ENCODE results near the gene CHST2. TPM values are rescaled to one million over a fixed set of nuclear protein-coding genes. Genes with fewer than 3 reads are reported as not detected.

Gene CHST2
- total and polyA plus RNA-seq, 4 donors: 0.11 to 48.7 (median 0.93) TPM

DNA sequence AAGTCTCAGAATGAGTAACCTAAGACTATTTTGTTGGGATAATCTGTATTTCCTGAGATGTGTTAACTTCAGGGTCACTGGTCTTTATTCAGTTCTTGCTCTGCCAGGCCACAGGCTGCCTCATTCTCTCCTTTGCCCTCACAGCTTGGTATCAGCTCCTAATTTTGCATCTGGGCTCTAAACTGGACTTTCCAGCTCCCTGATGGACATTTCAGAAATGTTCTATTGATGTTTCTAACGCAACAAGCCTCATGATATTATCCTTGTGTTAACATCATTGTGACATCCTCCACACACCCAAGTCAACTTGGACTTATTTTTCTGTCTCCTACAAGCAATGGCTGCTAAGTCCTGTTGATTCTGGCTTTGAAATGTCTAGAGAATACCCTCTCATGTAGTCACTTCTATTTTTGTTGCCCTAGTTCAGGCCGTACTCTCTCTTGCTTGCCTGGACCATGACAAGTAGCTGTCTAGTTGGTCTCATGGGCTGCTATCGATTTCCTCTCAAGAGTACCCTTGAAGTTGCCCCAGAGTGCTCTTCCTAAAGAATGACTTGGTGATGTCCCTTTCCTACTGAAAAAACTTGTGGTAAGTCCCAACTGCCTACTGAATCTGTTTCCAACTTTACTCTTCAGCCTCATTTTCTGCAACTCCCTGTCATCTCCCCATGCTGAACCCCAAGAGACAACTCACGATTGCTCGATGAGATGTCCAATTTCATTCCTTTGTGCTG lies 52.7 kb downstream of the CHST2 start:
- H3K4me1 ChIP-seq (ENCODE audit: control insufficient read depth in 4 of 4, insufficient read depth in 4 of 4, low read length in 3 of 4): no peaks in the 10 kb centered on the region
- 87% methylated on average over 5 of the region's 5 CpGs for WGBS
- TF ChIP-seq JUND (IDR thresholded peaks at IDR 0.05) (no peak), RAD21 (IDR thresholded peaks at IDR 0.05) (no peak), YY1 (IDR thresholded peaks at IDR 0.05) (no peak), TAF1 (conservative IDR thresholded peaks at IDR 0.05) (no peak), SP1 (IDR thresholded peaks at IDR 0.05) (no peak), FOXA1 (IDR thresholded peaks at IDR 0.05) (no peak), NR2F2 (IDR thresholded peaks at IDR 0.05) (no peak), EGR1 (IDR thresholded peaks at IDR 0.05; ENCODE audit: low read depth in 2 of 2) (no peak), GABPA (IDR thresholded peaks at IDR 0.05 in 1 of 2, conservative IDR thresholded peaks at IDR 0.05 in 1 of 2) (no peak), HNF4G (IDR thresholded peaks at IDR 0.05) (no peak), RXRA (IDR thresholded peaks at IDR 0.05) (no peak), FOXA2 (IDR thresholded peaks at IDR 0.05) (no peak), HNF4A (conservative IDR thresholded peaks at IDR 0.05) (no peak)
- TF ChIP-seq, protein P1, sequence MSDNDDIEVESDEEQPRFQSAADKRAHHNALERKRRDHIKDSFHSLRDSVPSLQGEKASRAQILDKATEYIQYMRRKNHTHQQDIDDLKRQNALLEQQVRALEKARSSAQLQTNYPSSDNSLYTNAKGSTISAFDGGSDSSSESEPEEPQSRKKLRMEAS (IDR thresholded peaks at IDR 0.05): no peak
- TF ChIP-seq, protein P2, sequence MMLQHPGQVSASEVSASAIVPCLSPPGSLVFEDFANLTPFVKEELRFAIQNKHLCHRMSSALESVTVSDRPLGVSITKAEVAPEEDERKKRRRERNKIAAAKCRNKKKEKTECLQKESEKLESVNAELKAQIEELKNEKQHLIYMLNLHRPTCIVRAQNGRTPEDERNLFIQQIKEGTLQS (IDR thresholded peaks at IDR 0.05): no peak
- TF ChIP-seq, protein P3, sequence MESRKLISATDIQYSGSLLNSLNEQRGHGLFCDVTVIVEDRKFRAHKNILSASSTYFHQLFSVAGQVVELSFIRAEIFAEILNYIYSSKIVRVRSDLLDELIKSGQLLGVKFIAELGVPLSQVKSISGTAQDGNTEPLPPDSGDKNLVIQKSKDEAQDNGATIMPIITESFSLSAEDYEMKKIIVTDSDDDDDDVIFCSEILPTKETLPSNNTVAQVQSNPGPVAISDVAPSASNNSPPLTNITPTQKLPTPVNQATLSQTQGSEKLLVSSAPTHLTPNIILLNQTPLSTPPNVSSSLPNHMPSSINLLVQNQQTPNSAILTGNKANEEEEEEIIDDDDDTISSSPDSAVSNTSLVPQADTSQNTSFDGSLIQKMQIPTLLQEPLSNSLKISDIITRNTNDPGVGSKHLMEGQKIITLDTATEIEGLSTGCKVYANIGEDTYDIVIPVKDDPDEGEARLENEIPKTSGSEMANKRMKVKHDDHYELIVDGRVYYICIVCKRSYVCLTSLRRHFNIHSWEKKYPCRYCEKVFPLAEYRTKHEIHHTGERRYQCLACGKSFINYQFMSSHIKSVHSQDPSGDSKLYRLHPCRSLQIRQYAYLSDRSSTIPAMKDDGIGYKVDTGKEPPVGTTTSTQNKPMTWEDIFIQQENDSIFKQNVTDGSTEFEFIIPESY (IDR thresholded peaks at IDR 0.05): no peak
- TF ChIP-seq, protein P4, sequence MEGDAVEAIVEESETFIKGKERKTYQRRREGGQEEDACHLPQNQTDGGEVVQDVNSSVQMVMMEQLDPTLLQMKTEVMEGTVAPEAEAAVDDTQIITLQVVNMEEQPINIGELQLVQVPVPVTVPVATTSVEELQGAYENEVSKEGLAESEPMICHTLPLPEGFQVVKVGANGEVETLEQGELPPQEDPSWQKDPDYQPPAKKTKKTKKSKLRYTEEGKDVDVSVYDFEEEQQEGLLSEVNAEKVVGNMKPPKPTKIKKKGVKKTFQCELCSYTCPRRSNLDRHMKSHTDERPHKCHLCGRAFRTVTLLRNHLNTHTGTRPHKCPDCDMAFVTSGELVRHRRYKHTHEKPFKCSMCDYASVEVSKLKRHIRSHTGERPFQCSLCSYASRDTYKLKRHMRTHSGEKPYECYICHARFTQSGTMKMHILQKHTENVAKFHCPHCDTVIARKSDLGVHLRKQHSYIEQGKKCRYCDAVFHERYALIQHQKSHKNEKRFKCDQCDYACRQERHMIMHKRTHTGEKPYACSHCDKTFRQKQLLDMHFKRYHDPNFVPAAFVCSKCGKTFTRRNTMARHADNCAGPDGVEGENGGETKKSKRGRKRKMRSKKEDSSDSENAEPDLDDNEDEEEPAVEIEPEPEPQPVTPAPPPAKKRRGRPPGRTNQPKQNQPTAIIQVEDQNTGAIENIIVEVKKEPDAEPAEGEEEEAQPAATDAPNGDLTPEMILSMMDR (IDR thresholded peaks at IDR 0.05; ENCODE audit: low read depth, low read length, missing input control): no peak
- TF ChIP-seq, protein P5, sequence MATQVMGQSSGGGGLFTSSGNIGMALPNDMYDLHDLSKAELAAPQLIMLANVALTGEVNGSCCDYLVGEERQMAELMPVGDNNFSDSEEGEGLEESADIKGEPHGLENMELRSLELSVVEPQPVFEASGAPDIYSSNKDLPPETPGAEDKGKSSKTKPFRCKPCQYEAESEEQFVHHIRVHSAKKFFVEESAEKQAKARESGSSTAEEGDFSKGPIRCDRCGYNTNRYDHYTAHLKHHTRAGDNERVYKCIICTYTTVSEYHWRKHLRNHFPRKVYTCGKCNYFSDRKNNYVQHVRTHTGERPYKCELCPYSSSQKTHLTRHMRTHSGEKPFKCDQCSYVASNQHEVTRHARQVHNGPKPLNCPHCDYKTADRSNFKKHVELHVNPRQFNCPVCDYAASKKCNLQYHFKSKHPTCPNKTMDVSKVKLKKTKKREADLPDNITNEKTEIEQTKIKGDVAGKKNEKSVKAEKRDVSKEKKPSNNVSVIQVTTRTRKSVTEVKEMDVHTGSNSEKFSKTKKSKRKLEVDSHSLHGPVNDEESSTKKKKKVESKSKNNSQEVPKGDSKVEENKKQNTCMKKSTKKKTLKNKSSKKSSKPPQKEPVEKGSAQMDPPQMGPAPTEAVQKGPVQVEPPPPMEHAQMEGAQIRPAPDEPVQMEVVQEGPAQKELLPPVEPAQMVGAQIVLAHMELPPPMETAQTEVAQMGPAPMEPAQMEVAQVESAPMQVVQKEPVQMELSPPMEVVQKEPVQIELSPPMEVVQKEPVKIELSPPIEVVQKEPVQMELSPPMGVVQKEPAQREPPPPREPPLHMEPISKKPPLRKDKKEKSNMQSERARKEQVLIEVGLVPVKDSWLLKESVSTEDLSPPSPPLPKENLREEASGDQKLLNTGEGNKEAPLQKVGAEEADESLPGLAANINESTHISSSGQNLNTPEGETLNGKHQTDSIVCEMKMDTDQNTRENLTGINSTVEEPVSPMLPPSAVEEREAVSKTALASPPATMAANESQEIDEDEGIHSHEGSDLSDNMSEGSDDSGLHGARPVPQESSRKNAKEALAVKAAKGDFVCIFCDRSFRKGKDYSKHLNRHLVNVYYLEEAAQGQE (IDR thresholded peaks at IDR 0.05): no peak

More for the DNA sequence above, 52.7 kb downstream of the CHST2 start:
- H3K4me3 ChIP-seq (ENCODE audit: low read depth in 1 of 3, low read length in 3 of 3): no peak overlapping the region
- H3K27ac ChIP-seq (ENCODE audit: low read depth in 1 of 2, low read length in 2 of 2): no peak overlapping the region
- no peaks in the 10 kb centered on the region for H3K9me3 ChIP-seq (ENCODE audit: control insufficient read depth in 4 of 4, low read length in 3 of 4)
- no peak overlapping the region for H3K9ac ChIP-seq (ENCODE audit: low read depth in 1 of 2, low read length in 2 of 2)
- no peak for DNase-seq (ENCODE audit: low spot score)
- H3K27me3 ChIP-seq (ENCODE audit: control insufficient read depth in 4 of 4, insufficient read depth in 4 of 4, low read length in 3 of 4): no peaks in the 10 kb centered on the region
- H3K36me3 ChIP-seq (ENCODE audit: control insufficient read depth in 4 of 4, insufficient read depth in 3 of 4, low read depth in 1 of 4, low read length in 3 of 4): no peaks in the 10 kb centered on the region

Measured in liver (tissue), 9 donors.